HepG2 (cell line): Measurements from ENCODE around the gene GNAI2. TPM values are rescaled to one million over a fixed set of nuclear protein-coding genes. Genes with fewer than 3 reads are reported as not detected.

ENCODE experiments used
- ATM ChIP-seq: fragments of 450-650 bp; IDR thresholded peaks from 2 replicates; pipeline ENCODE4 v1.7.1; 2017; ENCODE audit warnings: mild to moderate bottlenecking, borderline replicate concordance
- CREB1 ChIP-seq, 2 experiments: fragments of 450-650 bp in 1 of 2; IDR thresholded peaks; 2 replicates each; pipeline ENCODE4 v1.6.1; 2016 to 2017; ENCODE audit warnings: control low read depth in 1 of 2, mild to moderate bottlenecking in 1 of 2, missing compliant biosample characterization in 1 of 2, missing genetic modification characterization in 1 of 2
- KAT2B ChIP-seq: fragments of 150-350 bp; IDR thresholded peaks from 2 replicates; pipeline ENCODE4 v1.6.1; 2014; ENCODE audit warnings: low read depth, low read length, borderline replicate concordance
- KLF16 ChIP-seq, 2 experiments: sonication (generic) in 1 of 2; formaldehyde crosslinking in 1 of 2; IDR thresholded peaks; 2 replicates each; pipeline versions ENCODE4 v1.6.1 to v1.8.0; 2016 to 2023; ENCODE audit warnings: missing genetic modification reagents in 2 of 2, missing compliant biosample characterization in 1 of 2
- MAF1 ChIP-seq: sonication (generic); formaldehyde crosslinking; IDR thresholded peaks from 2 replicates; pipeline ENCODE4 v1.5.0; 2020; ENCODE audit warnings: missing genetic modification reagents, borderline replicate concordance
- MBNL3 ChIP-seq: fragments of 250-450 bp; sonication (Bioruptor Pico); conservative IDR thresholded peaks from 2 replicates; pipeline ENCODE4 v1.8.0; 2022; ENCODE audit warnings: mild to moderate bottlenecking, inconsistent platforms
- SMARCC2 ChIP-seq: fragments of 450-650 bp; IDR thresholded peaks from 2 replicates; pipeline ENCODE4 v1.6.1; 2017; ENCODE audit warnings: antibody characterized with exemption, mild to moderate bottlenecking
- SSRP1 ChIP-seq: IDR thresholded peaks from 2 replicates; pipeline ENCODE4 v1.6.1; 2016; ENCODE audit warnings: control low read depth
- TMF1 ChIP-seq: sonication (generic); formaldehyde crosslinking; IDR thresholded peaks from 2 replicates; pipeline ENCODE4 v1.8.1; 2022; ENCODE audit warnings: low read depth, missing genetic modification reagents
- TOE1 ChIP-seq: sonication (generic); formaldehyde crosslinking; IDR thresholded peaks from 2 replicates; pipeline ENCODE4 v1.4.0; 2020; ENCODE audit warnings: mild to moderate bottlenecking, missing genetic modification reagents
- YEATS4 ChIP-seq: sonication (generic); formaldehyde crosslinking; IDR thresholded peaks from 2 replicates; pipeline ENCODE4 v1.4.0; 2020; ENCODE audit warnings: missing genetic modification reagents, borderline replicate concordance
- ZBTB42 ChIP-seq: sonication (generic); formaldehyde crosslinking; IDR thresholded peaks from 2 replicates; pipeline ENCODE4 v1.5.0; 2020; ENCODE audit warnings: mild to moderate bottlenecking, missing genetic modification reagents
- ZNF296 ChIP-seq: sonication (generic); formaldehyde crosslinking; conservative IDR thresholded peaks from 2 replicates; pipeline ENCODE4 v1.5.0; 2020; ENCODE audit warnings: mild to moderate bottlenecking, missing genetic modification reagents
- ZNF350 ChIP-seq: sonication (generic); formaldehyde crosslinking; IDR thresholded peaks from 2 replicates; pipeline ENCODE4 v1.4.0; 2020; ENCODE audit warnings: mild to moderate bottlenecking, low read depth, missing genetic modification reagents, borderline replicate concordance
- ZNF558 ChIP-seq: sonication (generic); formaldehyde crosslinking; IDR thresholded peaks from 2 replicates; pipeline ENCODE4 v1.9.0; 2022; ENCODE audit warnings: mild to moderate bottlenecking, missing genetic modification reagents, borderline replicate concordance
- ZNF589 ChIP-seq: sonication (generic); formaldehyde crosslinking; conservative IDR thresholded peaks from 2 replicates; pipeline ENCODE4 v1.8.0; 2022; ENCODE audit warnings: mild to moderate bottlenecking, moderate library complexity, missing genetic modification reagents
- ZNF724P ChIP-seq: sonication (generic); formaldehyde crosslinking; IDR thresholded peaks from 2 replicates; pipeline ENCODE4 v1.8.0; 2022; ENCODE audit warnings: missing genetic modification reagents, borderline replicate concordance
- ZNF782 ChIP-seq: sonication (generic); formaldehyde crosslinking; IDR thresholded peaks from 2 replicates; pipeline ENCODE4 v1.4.0; 2020; ENCODE audit warnings: missing genetic modification reagents, mild to moderate bottlenecking, borderline replicate concordance
- ZNF792 ChIP-seq: IDR thresholded peaks from 2 replicates; pipeline ENCODE4 v1.6.1; 2016
- polyA plus RNA-seq, 8 experiments: library from polyadenylated mRNA; depleted of rRNA in 3 of 8; stranded (reverse) in 7 of 8; unstranded in 1 of 8; fragments of >200 nt; fragmentation: Illumina TruSeq in 4 of 8; extraction: Trizol in 4 of 8; gene quantifications; 2 replicates each; pipeline versions ENCODE4 v1.2.1 to v1.2.3, GENCODE V29; 2011 to 2016; ENCODE audit warnings: low read depth in 4 of 8, missing spikeins in 1 of 8, mixed read lengths in 1 of 8; ENCODE audit not compliant: insufficient read depth in 1 of 8
- total RNA-seq, 5 experiments: library from RNA; depleted of rRNA; stranded (reverse); fragments of >200 nt; fragmentation: Illumina TruSeq; extraction: Trizol; gene quantifications; 2 replicates each; pipeline ENCODE4 v1.2.3, GENCODE V29; 2016; ENCODE audit warnings: low read depth in 1 of 5
- TF ChIP-seq, protein P1 (sequence below): sonication (generic); formaldehyde crosslinking; IDR thresholded peaks from 2 replicates; pipeline ENCODE4 v1.4.0; 2020; ENCODE audit warnings: missing genetic modification reagents, borderline replicate concordance
- TF ChIP-seq, protein P2 (sequence below): sonication (generic); formaldehyde crosslinking; IDR thresholded peaks from 2 replicates; pipeline ENCODE4 v1.5.1; 2020; ENCODE audit warnings: missing genetic modification reagents, mild to moderate bottlenecking, borderline replicate concordance
- TF ChIP-seq, protein P3 (sequence below): sonication (generic); IDR thresholded peaks from 2 replicates; pipeline ENCODE4 v1.6.1; 2016; ENCODE audit warnings: low read depth, borderline replicate concordance

GNAI2 gene
- total and polyA plus RNA-seq, 2 of the 13 experiments (the other 11 are each of a cell fraction or from before 2014, with no cell fraction given): 51.1 to 66.2 TPM

DNA sequence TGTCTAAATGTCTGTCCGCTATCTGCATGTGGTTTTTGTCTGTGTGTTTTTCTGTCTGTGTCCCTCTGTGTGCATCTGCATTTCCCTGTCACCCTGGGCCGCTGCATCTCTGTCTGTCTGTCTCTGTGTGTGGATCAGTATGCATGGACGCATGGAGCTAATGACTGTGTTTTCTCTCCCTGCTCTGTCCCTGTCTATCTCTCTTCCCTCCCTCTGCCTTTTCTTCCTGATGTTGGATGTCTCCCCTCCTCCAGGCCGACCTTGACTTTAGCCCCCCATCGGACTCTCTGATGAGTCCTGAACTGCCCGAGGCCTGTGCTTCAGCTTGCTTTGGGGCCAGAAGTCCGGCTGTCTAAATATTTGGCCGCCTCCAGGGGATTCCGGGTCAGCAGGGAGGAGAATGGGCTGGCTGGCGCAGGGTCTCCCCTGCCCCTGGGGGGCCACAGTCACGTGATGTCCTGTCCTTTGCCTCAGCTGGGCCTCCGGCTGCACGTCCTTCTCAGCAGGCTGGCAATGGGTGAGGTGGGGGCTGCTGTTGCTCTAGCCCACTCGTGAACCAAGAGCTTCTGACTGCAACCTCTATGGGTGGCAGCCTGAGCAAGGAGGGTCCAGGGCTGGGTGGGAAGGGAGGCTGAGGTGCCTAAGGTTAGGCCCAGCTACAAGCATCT, 27.2 kb upstream of the GNAI2 start (continued):
- no peak for TF ChIP-seq MBNL3 (CRISPR knock-in tag)
- no peak for TF ChIP-seq ATM
- TF ChIP-seq, protein P1, sequence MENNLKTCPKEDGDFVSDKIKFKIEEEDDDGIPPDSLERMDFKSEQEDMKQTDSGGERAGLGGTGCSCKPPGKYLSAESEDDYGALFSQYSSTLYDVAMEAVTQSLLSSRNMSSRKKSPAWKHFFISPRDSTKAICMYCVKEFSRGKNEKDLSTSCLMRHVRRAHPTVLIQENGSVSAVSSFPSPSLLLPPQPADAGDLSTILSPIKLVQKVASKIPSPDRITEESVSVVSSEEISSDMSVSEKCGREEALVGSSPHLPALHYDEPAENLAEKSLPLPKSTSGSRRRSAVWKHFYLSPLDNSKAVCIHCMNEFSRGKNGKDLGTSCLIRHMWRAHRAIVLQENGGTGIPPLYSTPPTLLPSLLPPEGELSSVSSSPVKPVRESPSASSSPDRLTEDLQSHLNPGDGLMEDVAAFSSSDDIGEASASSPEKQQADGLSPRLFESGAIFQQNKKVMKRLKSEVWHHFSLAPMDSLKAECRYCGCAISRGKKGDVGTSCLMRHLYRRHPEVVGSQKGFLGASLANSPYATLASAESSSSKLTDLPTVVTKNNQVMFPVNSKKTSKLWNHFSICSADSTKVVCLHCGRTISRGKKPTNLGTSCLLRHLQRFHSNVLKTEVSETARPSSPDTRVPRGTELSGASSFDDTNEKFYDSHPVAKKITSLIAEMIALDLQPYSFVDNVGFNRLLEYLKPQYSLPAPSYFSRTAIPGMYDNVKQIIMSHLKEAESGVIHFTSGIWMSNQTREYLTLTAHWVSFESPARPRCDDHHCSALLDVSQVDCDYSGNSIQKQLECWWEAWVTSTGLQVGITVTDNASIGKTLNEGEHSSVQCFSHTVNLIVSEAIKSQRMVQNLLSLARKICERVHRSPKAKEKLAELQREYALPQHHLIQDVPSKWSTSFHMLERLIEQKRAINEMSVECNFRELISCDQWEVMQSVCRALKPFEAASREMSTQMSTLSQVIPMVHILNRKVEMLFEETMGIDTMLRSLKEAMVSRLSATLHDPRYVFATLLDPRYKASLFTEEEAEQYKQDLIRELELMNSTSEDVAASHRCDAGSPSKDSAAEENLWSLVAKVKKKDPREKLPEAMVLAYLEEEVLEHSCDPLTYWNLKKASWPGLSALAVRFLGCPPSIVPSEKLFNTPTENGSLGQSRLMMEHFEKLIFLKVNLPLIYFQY (CRISPR knock-in tag): peak; percentile 95
- TF ChIP-seq ZNF558 (CRISPR knock-in tag): no peak
- TF ChIP-seq SMARCC2: no peak
- peak; percentile 77; the same call in 1 of the 2 replicates for TF ChIP-seq YEATS4 (CRISPR knock-in tag)
- no peak for TF ChIP-seq ZNF724P
- no peak for TF ChIP-seq KAT2B
- TF ChIP-seq, protein P2, sequence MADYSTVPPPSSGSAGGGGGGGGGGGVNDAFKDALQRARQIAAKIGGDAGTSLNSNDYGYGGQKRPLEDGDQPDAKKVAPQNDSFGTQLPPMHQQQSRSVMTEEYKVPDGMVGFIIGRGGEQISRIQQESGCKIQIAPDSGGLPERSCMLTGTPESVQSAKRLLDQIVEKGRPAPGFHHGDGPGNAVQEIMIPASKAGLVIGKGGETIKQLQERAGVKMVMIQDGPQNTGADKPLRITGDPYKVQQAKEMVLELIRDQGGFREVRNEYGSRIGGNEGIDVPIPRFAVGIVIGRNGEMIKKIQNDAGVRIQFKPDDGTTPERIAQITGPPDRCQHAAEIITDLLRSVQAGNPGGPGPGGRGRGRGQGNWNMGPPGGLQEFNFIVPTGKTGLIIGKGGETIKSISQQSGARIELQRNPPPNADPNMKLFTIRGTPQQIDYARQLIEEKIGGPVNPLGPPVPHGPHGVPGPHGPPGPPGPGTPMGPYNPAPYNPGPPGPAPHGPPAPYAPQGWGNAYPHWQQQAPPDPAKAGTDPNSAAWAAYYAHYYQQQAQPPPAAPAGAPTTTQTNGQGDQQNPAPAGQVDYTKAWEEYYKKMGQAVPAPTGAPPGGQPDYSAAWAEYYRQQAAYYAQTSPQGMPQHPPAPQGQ (CRISPR knock-in tag): no peak
- no peak for TF ChIP-seq MAF1 (CRISPR knock-in tag)
- no peak for TF ChIP-seq TOE1 (CRISPR knock-in tag)
- TF ChIP-seq, protein P3, sequence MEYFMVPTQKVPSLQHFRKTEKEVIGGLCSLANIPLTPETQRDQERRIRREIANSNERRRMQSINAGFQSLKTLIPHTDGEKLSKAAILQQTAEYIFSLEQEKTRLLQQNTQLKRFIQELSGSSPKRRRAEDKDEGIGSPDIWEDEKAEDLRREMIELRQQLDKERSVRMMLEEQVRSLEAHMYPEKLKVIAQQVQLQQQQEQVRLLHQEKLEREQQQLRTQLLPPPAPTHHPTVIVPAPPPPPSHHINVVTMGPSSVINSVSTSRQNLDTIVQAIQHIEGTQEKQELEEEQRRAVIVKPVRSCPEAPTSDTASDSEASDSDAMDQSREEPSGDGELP: peak; percentile 95
- peak; percentile 89 for TF ChIP-seq ZNF589 (CRISPR knock-in tag)
- TF ChIP-seq ZNF792: no peak
- TF ChIP-seq CREB1 (IDR thresholded peaks at IDR 0.05): no peak
- no peak for TF ChIP-seq CREB1 (CRISPR knock-in tag; IDR thresholded peaks at IDR 0.05)
- TF ChIP-seq ZNF350 (CRISPR knock-in tag): peak; percentile 90
- TF ChIP-seq KLF16 (CRISPR knock-in tag; IDR thresholded peaks at IDR 0.05): peak in 1 of 2 experiments; percentile 80; a peak in 2 of 4 replicates
- no peak; the same call in 1 of the 2 replicates for TF ChIP-seq ZBTB42
- TF ChIP-seq SSRP1 (CRISPR knock-in tag): no peak
- TF ChIP-seq ZNF296 (CRISPR knock-in tag): no peak; the same call in 1 of the 2 replicates
- TF ChIP-seq TMF1 (CRISPR knock-in tag): peak; percentile 92
- TF ChIP-seq ZNF782 (CRISPR knock-in tag): no peak
